CD4-positive, alpha-beta T cell treated with Interleukin-4 for 1 hour (primary cell): ENCODE results near the gene SFTA2.
"Not testable (repeated sequence)": the region's sequence is repeated elsewhere in the genome, so short reads cannot be mapped to it uniquely, and the experiment has no call there.

Experiments used
- DNase-seq, 2 donors: peaks; one replicate each; pipeline ENCODE4 v3.0.0-alpha.2; 2020 to 2022

SFTA2 gene

DNA sequence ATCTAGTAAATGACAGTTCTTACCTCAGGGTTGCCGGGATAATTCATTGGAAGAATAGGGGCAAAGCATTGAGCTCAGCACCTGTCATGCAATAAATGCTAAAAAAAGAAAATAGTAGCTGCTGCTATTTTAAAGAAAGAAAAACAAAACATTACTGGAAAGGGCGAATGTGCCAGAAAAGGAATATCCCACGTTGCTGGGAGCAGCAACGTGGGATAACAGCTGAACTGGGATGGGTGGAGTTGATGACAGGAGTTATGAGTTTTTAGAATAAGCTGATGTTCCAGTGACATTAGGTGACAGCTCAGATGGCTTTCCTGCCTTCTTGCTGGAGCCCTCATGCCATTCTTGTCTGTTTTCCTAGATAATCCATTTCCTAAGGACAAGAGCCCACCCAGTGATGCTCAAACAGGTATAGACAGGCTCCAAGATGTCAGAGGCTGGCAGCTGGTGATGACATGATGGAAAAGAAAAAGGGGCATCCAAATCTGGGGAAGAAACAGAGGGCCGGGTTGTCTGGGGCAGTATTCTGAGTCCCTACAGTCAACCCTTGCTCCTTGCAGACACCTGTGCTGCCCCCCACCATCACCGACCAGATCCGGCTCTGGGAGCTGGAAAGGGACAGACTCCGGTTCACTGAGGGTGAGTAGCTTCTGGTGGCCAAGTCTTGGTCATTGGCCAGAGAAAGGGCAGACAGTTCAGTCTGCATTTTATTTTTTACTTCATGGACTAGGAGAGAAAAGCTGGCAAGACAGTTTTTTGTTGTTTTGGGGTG, 19.0 kb downstream of the SFTA2 start:
- DNase-seq: no peak

DNA sequence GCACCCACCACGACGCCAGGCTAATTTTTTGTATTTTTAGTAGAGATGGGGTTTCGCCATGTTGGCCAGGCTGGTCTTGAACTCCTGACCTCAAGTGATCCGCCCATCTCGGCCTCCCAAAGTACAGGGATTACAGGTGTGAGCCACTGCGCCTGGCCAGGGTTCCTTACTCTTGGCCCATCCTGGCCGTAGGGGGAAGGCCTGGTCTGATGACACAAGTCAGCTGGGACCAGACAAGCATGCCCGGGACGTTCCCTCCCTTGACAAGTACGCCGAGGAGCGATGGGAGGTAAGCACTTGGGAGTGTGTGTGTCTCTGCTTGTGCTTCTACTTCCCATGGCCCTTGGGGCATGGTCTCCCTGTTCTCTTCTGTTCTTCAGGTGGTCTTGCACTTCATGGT, 21.5 kb downstream of the SFTA2 start:
- DNase-seq: not testable (repeated sequence)

DNA sequence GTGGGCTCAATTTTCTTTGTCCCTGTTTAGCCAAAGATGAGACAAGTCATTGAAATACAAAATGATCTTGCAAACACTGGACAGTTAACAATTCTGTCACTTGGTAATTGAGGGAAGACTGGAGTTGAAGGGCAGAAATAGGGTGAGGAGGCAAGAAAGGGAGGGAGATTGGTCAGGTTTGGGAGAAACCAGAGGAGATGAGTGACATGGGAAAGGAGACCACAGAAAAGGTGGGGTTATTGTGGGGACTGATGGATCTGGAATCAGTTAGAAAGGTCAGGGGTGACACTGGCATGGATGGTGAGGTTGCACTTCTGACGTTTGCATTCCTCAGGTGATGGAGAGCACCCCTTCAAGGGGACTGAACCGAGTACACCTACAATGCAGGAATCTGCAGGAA, 23.3 kb downstream of the SFTA2 start:
- DNase-seq: no peak

DNA sequence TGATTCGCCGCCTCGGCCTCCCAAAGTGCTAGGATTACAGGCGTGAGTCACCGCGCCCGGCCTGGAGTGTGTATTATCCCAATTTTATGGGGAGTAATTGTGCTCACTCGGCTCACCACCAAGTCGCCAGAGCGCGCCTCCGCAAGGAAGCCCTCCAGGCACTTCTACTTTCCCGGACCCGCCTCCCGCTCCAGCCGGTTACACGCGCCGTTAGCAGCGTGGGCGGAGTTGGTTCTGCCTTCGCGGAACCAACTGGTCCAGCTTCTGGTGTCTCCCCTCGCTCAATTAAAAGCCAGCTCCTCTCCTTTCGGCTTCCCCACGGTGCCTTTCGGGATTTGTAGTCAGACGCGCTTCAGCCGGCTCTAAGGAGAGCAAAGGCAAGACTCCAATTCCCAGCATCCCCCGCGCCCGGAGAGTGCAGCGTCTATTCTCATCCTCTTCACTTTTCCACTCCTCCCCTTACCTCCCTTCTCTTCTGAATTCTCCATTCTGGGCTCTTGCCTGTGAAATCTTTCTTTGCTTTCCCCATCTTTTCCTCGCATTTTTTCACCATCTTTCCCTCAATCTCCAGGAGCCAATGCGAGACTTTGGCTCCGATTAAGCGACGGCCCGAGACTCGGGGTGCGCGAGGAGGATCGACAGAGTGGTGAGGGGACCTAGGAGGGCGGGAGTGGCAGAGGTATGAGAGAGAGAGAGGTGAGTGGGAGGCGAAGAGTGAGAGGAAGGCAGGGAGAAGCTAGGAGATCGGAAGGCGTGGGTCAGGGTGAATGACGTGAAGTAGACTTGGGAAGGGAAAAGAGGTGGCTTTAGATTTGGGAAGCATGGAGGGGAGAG, 24.0 kb downstream of the SFTA2 start, which contains the start of gene GTF2H4:
GTF2H4 (plus strand) TSS at position 450 of the 834 bp plus-strand sequence.
- peak; percentile 95 to 96 for DNase-seq

DNA sequence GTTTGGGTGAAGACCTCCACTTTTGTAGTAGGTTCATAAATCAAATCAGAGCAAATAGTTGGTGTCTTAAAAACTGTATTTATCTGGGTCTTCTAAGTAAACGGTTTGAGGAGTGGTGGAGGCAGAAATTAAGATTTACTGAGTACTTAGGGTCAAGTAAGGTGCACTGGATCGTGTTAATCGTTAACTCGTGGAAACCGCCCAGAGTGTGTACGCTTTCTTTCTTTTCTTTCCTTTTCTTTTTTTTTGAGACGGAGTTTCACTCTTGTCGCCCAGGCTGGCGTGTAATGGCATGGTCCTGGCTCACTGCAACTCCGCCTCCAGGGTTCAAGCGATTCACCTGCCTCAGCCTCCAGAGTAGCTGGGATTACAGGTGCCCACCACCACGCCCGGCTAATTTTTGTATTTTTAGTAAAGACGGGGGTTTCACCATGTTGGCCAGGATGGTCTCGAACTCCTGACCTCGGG, 24.6 kb downstream of the SFTA2 start:
- not testable (repeated sequence) for DNase-seq

DNA sequence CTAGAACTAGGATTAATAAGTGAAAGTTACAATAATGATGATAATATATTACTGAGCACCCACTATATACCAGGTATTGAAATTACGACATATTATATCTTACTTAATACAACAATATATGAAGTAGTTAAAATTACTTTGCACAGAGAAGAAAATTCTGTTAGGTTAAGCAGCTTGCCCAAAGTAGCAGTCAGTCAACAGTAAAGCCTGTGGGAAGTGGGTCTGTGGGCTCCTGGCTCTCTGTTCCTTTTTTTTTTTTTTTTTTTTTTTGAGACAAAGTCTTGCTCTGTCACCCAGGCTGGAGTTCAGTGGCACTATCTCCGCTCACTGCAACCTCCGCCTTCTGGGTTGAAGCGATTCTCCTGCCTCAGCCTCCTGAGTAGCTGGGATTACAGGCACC, 28.7 kb downstream of the SFTA2 start:
- DNase-seq: no peak

DNA sequence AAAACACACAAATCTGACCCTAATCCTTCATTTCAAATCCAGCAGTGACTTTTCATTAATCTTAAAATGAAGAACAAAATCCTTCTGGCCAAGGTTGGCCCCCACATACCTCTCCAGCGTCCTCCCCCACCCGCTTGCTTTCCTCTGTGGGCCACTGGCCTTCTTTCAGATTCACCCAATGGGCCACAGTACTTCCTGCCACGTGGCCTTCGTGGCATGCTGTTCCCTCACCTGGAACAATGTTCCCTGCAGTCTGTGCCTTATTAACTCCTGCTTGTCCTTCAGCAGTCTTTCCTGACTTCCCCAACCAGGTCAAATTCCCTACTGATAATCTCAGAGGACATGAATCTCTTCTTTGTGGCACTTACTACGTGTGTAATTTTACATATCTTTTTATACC, 29.3 kb downstream of the SFTA2 start:
- DNase-seq: no peak

DNA sequence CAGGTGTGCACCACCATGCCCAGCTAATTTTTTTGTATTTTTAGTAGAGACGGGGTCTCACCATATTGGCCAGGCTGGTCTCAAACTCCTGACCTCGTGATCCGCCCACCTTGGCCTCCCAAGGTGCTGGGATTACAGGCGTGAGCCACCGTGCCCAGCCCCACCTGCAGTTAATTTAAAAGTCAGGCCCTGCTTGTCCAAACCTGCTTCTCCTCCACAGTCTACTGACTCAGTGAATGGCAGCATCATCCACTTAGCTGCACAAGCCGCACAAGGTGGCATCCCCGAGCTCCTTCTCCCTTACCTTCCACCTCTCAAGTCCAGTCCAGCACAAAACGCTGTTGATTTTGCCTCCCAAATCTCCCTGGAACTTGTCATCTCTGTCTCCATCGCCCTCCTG, 29.8 kb downstream of the SFTA2 start:
- not testable (repeated sequence) for DNase-seq

DNA sequence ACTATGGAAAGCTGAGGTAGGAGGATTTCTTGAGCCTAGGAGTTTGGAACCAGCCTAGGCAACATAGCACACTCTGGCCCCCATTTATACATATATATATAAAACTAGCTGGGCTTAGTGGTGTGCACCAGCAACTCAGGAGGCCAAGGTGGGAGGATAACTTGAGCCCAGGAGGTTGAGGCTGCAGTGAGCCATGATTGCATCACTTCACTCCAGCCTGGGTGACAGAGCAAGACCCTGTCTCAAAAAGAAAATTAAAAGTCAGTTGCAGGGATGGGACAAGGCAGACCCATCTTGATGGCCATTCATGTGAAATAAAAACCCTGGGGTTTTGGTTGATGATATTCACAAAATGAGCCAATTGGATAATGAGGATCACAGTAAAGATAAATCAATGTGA, 30.5 kb downstream of the SFTA2 start:
- no peak for DNase-seq

DNA sequence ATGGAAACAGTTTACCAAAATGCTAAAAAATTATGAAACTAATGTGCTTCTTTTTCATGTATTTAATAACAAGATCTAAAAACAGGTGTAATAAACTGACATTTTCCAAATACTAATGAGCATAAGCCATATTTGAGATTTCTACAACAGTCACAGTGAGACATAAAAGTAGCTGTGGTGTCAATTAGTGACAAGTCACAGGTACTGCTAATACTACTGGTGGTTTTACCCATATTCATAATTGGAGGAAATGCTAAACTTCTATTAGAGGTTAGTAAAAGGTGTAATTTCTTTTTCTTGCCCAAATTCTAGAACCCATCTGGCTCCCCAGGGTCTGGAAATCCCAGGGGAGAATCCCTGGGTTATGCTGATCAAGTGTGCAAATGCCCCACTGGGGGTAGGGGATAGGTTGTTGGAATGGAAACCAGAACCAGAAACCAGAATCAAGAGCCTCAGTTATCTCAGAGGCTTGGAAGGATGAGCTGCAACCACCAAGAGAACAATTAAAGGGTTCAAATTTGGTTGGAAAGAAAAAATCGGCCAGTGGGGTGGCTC, 31.0 kb downstream of the SFTA2 start:
- no peak for DNase-seq

DNA sequence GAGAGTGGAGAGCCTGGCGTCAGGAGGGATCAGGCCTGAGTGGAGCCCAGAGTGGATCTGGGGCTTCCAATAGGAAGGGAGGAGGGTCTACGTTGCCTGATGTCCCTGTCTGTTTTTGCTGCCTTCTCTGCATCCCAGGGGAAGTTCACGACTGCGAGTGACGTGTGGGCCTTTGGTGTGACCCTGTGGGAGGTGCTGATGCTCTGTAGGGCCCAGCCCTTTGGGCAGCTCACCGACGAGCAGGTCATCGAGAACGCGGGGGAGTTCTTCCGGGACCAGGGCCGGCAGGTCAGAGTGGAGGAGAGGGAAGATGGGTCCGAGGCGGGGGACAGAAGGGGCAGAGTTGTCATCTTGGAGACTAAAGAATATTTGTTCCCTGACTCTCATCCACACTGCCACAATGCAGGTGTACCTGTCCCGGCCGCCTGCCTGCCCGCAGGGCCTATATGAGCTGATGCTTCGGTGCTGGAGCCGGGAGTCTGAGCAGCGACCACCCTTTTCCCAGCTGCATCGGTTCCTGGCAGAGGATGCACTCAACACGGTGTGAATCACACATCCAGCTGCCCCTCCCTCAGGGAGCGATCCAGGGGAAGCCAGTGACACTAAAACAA, 33.1 kb downstream of the SFTA2 start:
- no peak for DNase-seq

DNA sequence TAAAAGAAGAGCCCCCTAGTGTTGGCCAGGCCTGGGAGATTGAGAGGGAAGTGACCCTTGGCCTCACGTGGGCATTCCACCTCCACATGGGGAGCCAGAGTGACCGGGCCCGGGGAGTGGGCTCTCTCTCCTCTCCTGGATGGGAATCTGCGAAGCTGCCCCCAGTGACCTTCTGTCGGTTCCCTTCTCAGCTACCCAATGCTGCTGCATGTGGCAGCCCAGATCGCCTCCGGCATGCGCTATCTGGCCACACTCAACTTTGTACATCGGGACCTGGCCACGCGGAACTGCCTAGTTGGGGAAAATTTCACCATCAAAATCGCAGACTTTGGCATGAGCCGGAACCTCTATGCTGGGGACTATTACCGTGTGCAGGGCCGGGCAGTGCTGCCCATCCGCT, 34.1 kb downstream of the SFTA2 start:
- DNase-seq: no peak

DNA sequence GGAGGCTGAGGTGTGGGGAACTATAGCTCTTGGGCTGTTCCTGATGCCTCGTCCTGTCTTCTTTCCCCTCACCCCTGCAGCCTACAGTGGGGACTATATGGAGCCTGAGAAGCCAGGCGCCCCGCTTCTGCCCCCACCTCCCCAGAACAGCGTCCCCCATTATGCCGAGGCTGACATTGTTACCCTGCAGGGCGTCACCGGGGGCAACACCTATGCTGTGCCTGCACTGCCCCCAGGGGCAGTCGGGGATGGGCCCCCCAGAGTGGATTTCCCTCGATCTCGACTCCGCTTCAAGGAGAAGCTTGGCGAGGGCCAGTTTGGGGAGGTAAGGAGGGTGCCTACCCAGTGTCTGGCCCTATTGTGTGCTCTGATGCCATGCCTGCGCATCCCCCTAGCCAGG, 35.4 kb downstream of the SFTA2 start:
- DNase-seq: no peak

DNA sequence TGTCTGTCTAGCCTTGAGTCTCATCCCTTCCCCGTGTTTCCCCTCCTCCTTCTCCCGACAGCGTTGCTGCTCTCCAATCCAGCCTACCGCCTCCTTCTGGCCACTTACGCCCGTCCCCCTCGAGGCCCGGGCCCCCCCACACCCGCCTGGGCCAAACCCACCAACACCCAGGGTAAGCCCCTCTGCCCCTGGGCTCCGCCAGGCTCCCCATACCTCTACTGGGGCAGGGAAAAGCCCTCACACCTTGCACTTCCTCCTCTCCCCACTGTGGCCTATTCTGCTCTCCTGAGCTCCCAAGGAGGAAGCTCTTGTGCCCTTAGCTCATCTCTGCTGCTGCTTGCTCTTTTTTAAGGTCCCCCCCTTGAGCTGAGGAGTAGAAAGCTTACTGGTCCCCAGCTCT, 36.6 kb downstream of the SFTA2 start:
- DNase-seq: no peak

DNA sequence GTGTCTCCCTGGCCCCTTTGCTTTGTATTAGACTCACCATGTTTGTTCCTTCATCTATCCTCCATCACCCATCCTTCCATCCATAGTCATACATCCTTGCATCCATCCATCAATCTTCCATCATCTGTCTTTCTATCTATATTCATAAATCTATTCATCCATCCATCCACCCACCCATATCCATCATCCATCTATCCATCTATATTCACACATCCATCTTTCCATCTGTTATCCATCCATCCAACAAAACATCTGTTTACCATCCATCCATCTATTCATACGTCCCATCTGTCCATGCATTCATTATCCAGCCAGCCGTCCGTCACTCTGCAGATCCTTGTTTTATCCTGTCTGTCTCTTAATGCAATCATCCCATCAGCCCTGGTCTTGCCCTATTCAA, 37.0 kb downstream of the SFTA2 start:
- no peak for DNase-seq

DNA sequence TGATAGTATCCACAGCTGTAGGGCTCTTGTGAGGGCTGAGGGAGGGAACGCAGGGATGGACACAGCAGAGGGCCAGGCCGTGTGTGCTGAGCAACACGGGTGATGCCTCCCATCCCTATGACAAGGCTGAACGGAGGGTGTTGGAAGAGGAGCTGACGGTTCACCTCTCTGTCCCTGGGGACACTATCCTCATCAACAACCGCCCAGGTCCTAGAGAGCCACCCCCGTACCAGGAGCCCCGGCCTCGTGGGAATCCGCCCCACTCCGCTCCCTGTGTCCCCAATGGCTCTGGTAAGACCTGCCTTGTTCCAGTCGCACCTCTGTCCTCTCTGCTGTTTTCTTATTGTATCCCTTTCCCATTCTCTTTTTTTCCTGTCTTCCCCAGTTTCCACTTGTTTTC, 37.6 kb downstream of the SFTA2 start:
- no peak for DNase-seq

DNA sequence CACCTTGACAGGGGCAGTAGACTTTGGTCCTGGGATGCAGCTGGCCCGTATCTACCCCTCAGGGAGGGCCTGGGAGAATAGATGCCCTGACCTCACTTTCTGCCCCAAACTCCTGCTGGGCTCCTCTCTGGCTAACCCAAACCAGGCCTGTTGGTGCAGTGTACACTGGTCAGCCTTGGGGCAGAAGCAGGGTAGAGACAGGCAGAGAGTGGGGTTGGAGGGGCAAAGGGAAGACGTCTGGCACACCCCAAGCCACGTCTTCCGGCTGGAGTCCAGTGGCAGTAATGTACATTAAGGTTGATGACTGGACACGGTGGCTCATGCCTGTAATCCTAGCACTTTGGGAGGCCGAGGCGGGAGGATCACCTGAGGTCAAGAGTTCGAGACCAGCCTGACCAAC, 38.3 kb downstream of the SFTA2 start:
- DNase-seq: no peak

DNA sequence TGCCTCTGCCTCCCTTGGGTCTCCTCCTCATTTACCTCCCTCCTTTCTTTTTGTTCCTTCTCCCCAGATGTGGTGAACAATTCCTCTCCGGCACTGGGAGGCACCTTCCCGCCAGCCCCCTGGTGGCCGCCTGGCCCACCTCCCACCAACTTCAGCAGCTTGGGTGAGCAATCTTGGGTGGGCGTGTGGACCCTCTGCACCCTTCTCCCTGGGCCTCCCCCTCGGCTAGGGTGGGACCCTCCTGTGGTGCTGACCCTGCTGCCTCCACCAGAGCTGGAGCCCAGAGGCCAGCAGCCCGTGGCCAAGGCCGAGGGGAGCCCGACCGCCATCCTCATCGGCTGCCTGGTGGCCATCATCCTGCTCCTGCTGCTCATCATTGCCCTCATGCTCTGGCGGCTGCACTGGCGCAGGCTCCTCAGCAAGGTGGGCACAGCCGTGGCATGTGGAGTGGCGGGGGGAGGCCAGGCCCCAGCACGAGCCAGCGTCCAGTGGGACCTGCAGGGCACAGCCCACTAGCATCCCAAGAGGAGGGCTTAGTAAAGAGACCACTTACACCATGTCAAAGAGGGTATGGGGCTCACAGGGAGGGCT, 38.9 kb downstream of the SFTA2 start:
- no peak for DNase-seq

DNA sequence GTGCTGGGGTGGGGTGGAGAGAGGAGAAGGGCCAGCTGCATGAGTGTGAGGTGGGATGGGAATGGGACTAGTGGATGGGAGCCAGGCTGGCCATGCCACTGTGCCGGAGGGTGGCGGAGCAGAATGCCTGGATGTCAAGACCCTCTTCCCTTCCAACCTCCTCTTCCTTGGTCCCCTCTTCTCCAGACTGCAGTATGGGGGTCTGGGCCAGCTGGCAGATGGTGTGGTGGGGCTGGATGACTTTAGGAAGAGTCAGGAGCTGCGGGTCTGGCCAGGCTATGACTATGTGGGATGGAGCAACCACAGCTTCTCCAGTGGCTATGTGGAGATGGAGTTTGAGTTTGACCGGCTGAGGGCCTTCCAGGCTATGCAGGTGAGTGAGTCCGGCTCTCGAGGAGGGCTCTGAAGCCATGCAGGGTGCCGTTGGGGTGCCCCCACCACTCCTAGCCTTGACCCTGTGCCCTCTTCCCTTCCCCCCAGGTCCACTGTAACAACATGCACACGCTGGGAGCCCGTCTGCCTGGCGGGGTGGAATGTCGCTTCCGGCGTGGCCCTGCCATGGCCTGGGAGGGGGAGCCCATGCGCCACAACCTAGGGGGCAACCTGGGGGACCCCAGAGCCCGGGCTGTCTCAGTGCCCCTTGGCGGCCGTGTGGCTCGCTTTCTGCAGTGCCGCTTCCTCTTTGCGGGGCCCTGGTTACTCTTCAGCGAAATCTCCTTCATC, 40.0 kb downstream of the SFTA2 start:
- DNase-seq: no peak

DNA sequence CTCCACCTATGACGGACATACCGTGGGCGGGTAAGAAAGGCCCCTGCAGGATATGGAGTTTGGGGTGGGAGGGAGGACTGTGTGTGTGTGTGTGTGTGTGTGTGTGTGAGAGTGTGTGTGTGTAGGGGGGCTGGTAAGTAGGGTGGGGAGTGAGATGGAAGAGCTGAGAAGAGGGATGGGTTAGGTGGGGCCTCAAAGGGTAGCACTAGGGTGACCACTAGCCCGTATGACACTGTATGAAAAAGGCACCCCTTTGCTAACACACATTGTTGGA, 40.6 kb downstream of the SFTA2 start:
- DNase-seq: no peak

DNA sequence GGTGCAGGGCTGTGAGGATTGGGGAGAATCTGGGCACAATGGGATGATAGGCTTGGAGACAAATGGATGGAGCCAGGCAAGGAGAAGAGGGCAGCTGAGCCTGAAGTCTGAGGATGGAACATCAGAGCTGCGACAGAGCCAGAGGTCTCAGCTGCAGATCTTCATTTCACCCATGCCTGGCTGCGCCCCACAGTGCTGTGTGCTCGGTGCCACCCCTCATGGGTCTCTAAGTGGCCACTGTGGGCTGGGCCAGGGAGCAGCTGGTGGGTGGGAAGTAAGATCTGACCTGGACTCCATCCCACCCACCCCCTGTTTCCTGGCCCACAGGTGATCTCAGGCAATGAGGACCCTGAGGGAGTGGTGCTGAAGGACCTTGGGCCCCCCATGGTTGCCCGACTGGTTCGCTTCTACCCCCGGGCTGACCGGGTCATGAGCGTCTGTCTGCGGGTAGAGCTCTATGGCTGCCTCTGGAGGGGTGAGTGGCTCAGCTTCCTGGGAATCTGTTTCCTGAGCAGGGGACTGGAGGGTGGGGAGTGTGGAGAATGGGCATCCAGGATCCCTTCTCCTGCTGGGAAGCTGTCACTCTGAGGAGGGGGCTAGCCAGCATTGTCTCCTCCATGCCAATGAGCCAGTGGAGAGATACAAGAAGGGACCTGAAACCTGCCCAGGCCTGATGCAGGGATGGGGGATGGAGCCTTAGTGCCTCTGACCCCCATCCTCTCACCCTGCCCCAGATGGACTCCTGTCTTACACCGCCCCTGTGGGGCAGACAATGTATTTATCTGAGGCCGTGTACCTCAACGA, 41.1 kb downstream of the SFTA2 start:
- DNase-seq: no peak
